Midbrain (tissue), 1 donor: ENCODE data around the gene IFIT3.

Experiments
- DNase-seq: peaks from one replicate; lab custom pipeline; 2025; lab: John Stamatoyannopoulos, UW

The IFIT3 gene

GRCh38 chr10:89336241-89336640, 8.4 kb downstream of the IFIT3 start:
- no peak for DNase-seq

DNA sequence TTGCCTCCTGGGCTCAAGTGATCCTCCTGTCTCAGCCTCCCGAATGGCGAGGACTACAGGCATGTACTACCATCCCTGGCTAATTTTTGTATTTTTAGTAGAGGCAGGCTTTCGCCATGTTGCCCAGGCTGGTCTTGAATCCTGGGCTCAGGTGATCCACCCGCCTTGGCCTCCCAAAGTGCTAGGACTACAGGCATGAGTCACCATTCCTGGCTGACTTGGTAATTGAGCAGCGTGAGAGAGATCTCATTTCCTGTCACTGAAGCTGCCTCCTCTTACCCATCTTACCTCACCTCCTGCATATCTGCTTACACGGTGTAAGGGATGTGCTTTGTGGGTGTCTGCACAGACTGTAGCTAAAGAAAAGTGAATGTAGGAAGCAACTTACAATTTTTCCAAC, 9.7 kb downstream of the IFIT3 start:
- no peak for DNase-seq

- DNase-seq, result no peak
Observed at GRCh38 chr10:89338713-89339112, 10.9 kb downstream of the IFIT3 start.

DNA sequence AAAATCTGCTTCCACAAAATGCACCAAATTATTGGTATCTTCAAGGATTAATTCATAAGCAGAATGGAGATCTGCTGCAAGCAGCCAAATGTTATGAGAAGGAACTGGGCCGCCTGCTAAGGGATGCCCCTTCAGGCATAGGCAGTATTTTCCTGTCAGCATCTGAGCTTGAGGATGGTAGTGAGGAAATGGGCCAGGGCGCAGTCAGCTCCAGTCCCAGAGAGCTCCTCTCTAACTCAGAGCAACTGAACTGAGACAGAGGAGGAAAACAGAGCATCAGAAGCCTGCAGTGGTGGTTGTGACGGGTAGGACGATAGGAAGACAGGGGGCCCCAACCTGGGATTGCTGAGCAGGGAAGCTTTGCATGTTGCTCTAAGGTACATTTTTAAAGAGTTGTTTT, 12.1 kb downstream of the IFIT3 start:
- DNase-seq, result peak; percentile 21

- peak; percentile 21 for DNase-seq
Observed at GRCh38 chr10:89341649-89342048, 13.9 kb downstream of the IFIT3 start.

- peak; percentile 90 for DNase-seq
Observed at GRCh38 chr10:89342206-89342958, 14.6 kb downstream of the IFIT3 start.

DNA sequence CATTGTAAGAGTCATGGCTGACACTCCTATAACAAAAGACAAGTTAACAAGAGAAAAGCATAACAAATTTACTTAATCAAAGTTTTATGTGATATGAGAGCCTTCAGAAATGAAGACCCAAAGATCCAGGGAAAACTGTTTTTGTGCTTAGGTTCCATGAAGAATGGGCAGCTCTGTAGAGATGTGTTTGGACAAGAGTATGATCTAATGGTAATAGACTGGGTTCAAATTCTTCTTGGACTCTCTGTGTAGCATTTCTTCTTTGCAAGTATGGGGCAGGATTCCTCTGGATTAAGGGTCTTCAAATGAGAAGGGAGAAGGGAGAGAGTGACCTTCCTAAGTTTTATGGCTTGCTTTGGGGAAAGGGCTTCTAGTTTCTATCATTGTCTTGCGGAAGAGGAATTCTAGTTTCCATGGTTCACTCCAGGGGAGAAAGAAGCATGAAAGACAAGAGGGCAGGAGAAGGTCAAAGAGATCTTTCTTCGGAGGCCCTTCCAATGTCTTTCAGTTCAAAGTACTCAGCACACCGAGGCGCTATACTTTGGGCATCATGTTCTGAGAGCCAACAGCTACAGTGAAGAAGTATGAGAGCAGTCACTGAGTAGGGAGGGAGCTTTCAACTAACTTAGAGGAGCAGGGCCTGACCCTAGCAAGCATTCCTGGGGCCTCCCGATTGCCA, 15.4 kb downstream of the IFIT3 start:
- peak; percentile 71 for DNase-seq

GRCh38 chr10:89344156-89344555, 16.4 kb downstream of the IFIT3 start:
- no peak for DNase-seq

- DNase-seq, result no peak
Observed at GRCh38 chr10:89345367-89346000, 17.7 kb downstream of the IFIT3 start.

- DNase-seq, result no peak
Observed at GRCh38 chr10:89346405-89347254, 18.8 kb downstream of the IFIT3 start.

GRCh38 chr10:89347701-89348457, 20.1 kb downstream of the IFIT3 start:
- DNase-seq, result no peak

- DNase-seq, result no peak
Observed at GRCh38 chr10:89348481-89348880, 20.7 kb downstream of the IFIT3 start.

DNA sequence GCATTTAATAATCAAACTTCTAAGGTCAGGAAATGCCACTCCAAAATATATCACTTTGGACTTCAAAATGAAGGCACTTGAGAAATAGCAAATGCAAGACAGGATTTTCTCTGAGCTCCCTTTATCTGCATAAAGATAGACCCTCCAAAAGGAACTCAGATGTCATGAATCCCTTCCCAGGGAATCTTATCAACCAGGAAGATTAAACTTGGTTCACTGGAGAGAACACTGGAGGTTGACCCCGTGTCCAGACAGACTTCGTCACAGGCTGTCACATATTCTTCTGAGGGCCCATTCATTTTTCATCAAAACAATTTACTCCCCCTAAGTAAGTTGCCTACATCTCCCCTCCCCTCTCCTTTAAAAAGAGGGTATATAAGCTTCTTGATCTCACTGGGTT, 21.2 kb downstream of the IFIT3 start:
- no peak for DNase-seq

DNA sequence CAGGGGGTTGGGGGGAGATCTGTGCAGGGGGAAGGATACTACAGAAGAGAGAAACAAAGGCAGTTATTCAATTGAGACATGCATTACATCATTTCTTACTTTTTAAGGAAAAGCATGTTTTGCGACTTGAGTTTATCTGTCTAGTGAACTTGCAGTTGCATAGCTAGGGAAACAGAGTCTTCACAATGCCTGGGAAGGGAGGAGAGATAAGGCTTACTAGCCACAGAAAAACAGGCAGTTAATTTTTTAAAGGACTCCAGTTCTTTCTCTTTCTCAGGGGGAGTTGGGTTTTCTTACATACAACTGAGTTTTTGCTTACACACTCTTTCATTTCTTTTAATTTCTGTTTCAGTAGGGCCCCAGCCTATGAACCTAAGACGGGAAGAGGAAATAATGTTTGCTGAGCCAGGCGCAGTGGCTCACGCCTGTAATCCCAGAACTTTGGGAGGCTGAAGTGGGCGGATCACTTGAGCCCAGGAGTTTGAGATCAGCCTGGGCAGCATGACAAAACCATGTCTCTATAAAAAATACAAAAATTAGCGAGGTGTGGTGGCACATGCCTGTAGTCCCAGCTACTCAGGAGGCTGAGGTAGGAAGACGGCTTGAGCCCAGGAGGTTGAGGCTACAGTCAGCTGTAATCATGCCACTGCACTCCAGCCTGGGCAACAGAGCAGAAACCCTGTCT, 23.0 kb downstream of the IFIT3 start:
- peak; percentile 10 for DNase-seq

- peak; percentile 45 for DNase-seq
Observed at GRCh38 chr10:89351412-89351779, 23.6 kb downstream of the IFIT3 start.

GRCh38 chr10:89351780-89352597, 24.2 kb downstream of the IFIT3 start:
- DNase-seq, result no peak

DNA sequence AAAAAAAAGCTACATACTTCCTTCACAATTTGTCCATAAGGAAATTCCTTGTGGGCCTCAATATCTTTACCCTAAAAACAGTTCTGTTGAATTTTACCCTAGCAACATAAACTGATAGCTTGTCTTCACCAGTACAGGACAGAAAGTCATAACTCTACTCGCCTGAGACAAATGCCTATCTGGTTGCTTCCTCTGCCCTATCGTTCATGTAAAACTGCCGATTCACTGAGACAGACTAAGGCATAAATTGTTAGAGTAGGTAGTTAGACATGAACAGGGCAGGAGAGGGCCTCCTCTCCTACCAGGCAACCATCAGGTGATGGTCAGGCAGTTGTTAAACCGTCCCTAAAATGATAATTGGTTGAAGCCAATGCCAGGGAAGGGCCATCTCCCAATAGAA, 25.0 kb downstream of the IFIT3 start:
- no peak for DNase-seq

DNA sequence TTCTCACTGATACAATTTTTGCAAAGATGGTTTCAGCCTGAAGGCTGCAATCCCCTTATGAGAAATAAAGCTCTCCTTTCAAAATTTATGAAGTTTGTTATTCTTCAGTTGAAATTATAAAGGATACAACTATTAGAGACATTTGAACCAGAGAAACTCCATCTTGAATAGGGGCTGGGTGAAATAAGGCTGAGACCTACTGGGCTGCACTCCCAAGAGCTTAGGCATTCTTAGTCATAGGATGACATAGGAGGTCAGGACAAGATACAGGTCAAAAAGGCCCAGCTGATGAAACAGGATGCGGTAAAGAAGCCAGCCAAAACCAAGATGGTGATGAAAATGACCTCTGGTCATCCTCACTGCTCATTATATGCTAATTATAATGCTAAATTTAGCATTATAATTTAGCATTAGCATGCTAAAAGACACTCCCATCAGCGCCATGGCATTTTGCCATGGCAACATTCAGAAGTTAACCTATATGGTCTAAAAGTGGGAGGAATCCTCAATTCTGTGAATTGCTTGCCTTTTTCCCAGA, 27.7 kb downstream of the IFIT3 start:
- DNase-seq, result no peak

DNA sequence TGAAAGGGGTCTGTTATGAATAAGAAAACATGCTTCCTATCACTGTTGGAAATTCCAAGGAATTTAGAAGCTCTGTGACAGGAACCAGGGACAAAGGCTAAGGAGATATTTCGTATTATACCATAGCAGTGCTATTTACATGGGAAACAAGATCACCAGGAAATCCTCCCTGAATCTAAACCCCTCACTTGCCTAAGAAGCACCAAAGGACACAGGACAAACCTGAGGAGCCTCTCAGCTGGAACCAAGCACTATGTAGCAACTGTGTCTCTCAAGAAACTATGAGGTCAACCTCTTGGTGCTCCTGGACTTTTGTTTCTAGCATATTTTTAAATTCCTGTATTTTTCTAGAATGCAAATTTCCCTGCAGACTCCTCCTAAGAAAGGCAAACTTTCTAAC, 29.3 kb downstream of the IFIT3 start:
- DNase-seq, result no peak

GRCh38 chr10:89357975-89358374, 30.2 kb downstream of the IFIT3 start:
- no peak for DNase-seq
